ENCODE results near the gene GRIK2.

DNA sequence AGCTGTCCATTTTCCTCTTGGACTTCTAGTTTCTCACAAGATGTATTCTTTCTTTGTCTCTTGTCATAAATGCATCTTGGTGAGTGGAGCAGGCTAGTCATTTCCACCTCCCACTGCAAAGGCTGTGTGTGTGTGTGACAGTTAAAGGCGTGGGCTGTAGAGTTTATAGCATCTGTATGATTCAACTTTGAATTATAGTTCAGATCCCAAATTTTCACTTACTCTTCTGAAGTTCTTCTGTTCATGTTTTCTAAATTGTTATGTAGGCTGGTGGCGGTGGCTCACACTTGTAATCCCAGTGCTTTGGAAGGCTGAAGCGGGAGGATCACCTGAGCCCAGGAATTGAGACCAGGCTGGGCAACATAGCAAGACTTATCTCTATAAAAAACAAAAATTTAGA is 44.7 kb upstream of the GRIK2 start:
- TF ChIP-seq, protein P1, sequence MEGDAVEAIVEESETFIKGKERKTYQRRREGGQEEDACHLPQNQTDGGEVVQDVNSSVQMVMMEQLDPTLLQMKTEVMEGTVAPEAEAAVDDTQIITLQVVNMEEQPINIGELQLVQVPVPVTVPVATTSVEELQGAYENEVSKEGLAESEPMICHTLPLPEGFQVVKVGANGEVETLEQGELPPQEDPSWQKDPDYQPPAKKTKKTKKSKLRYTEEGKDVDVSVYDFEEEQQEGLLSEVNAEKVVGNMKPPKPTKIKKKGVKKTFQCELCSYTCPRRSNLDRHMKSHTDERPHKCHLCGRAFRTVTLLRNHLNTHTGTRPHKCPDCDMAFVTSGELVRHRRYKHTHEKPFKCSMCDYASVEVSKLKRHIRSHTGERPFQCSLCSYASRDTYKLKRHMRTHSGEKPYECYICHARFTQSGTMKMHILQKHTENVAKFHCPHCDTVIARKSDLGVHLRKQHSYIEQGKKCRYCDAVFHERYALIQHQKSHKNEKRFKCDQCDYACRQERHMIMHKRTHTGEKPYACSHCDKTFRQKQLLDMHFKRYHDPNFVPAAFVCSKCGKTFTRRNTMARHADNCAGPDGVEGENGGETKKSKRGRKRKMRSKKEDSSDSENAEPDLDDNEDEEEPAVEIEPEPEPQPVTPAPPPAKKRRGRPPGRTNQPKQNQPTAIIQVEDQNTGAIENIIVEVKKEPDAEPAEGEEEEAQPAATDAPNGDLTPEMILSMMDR (IDR thresholded peaks at IDR 0.05), result no peak
- TF ChIP-seq POLR2A (IDR thresholded peaks at IDR 0.05; ENCODE audit: low read depth) (no peak), EP300 (IDR thresholded peaks at IDR 0.05) (no peak), POLR2AphosphoS5 (IDR thresholded peaks at IDR 0.05) (no peak)

Data from esophagus muscularis mucosa (tissue), 4 donors.